Left lung (tissue), 10 donors: ENCODE results near the gene RIC8A. TPM values are rescaled to one million over a fixed set of nuclear protein-coding genes. Genes with fewer than 3 reads are reported as not detected.
A peak's percentile ranks its signal among the peaks of the same experiment; 100 is the strongest.

Experiments used
- ATAC-seq: fragments of 200-7000 bp; cut with Tn5 transposase; one replicate; pipeline ENCODE4 v1.9.1; 2020; ENCODE audit warnings: moderate library complexity
- DNase-seq, 4 donors: peaks; one replicate each; pipeline ENCODE4 v3.0.0-alpha.2; 2013 to 2020
- H3K27ac ChIP-seq, 2 donors: fragments of 200-600 bp; sonication (generic) in 1 of 2; one replicate each; pipeline versions ENCODE4 v1.5.0 to v1.8.0; 2020 to 2021
- H3K27me3 ChIP-seq, 2 donors: fragments of 200-600 bp; sonication (generic) in 1 of 2; one replicate each; pipeline versions ENCODE4 v1.5.0 to v1.8.0; 2020 to 2021
- H3K36me3 ChIP-seq, 2 donors: fragments of 200-600 bp; sonication (generic) in 1 of 2; one replicate each; pipeline versions ENCODE4 v1.5.0 to v1.8.0; 2020 to 2021
- H3K4me1 ChIP-seq, 2 donors: fragments of 200-600 bp; one replicate each; pipeline ENCODE4 v1.8.0; 2021
- H3K4me3 ChIP-seq, 2 donors: fragments of 200-600 bp; sonication (generic) in 1 of 2; one replicate each; pipeline versions ENCODE4 v1.5.0 to v1.8.0; 2020 to 2021; ENCODE audit warnings: mild to moderate bottlenecking in 1 of 2
- H3K9me3 ChIP-seq, 2 donors: fragments of 200-600 bp; sonication (generic) in 1 of 2; one replicate each; pipeline versions ENCODE4 v1.5.0 to v1.8.0; 2020 to 2021
- intact Hi-C, 2 donors: fragments of 100-400 bp; cut with DNase I; formaldehyde crosslinking; loops; one replicate each; pipeline versions ENCODE4 v1.11.2 to v1.14.2; 2022
- polyA plus RNA-seq, 6 donors: library from polyadenylated mRNA; unstranded; fragments of 120-200 nt; gene quantifications; one replicate each; pipeline ENCODE4 v1.2.1, GENCODE V29; 2013; ENCODE audit not compliant: insufficient read length in 6 of 6
- total RNA-seq, 2 donors: library from RNA; stranded (reverse); fragmentation: NEBNext Ultra II Directional; extraction: Animal tissue kit (Norgen Biotek cat#: 25700); gene quantifications; one replicate each; pipeline ENCODE4 v1.2.1, GENCODE V29; 2021
- TF ChIP-seq, protein P1 (sequence below), 2 donors: fragments of 200-600 bp; sonication (generic) in 1 of 2; IDR thresholded peaks; one replicate each; pipeline versions ENCODE4 v1.5.0 to v1.8.0; 2021; ENCODE audit warnings: antibody characterized with exemption in 2 of 2
- donor health status: DM: no; HTN: yes; CAD: no.
- donor health status: DM: no; HTN: no; CAD: no.

RIC8A gene
- total and polyA plus RNA-seq, 8 donors: 74.4 to 117 (median 80.4) TPM

DNA sequence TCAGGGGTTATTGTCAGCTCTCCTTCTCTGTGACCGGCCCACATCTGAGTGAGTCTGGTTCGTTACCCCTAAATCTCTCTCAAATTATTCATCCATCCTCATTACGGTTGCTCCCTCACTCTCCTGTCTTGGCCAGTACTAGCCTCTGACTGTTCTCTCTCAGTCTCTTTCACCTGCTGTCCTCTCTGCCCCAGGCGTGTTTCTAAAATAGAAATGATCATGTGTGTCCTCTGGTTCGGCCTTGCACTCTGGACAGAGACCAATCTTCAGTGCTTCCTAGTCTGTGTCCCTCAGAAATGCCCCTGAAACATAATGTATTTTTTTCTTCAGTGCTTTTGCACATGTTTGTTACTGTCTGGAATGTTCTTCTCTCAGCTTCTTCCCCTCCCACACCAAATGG lies 34.1 kb downstream of the RIC8A start:
- DNase-seq (no peak), ATAC-seq (no peak)
- Histone ChIP-seq H3K27me3 (no peaks in the 10 kb centered on the region), H3K4me3 (no peak overlapping the region), H3K4me1 (peaks cover 9 to 23% of the 10 kb centered on the region in 2 donors), H3K9me3 (no peaks in the 10 kb centered on the region), H3K27ac (no peak overlapping the region), H3K36me3 (peaks cover 0 to 76% of the 10 kb centered on the region in 2 donors)
- TF ChIP-seq, protein P1, sequence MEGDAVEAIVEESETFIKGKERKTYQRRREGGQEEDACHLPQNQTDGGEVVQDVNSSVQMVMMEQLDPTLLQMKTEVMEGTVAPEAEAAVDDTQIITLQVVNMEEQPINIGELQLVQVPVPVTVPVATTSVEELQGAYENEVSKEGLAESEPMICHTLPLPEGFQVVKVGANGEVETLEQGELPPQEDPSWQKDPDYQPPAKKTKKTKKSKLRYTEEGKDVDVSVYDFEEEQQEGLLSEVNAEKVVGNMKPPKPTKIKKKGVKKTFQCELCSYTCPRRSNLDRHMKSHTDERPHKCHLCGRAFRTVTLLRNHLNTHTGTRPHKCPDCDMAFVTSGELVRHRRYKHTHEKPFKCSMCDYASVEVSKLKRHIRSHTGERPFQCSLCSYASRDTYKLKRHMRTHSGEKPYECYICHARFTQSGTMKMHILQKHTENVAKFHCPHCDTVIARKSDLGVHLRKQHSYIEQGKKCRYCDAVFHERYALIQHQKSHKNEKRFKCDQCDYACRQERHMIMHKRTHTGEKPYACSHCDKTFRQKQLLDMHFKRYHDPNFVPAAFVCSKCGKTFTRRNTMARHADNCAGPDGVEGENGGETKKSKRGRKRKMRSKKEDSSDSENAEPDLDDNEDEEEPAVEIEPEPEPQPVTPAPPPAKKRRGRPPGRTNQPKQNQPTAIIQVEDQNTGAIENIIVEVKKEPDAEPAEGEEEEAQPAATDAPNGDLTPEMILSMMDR (IDR thresholded peaks at IDR 0.05): no peak
- intact Hi-C loops: no loop called here

DNA sequence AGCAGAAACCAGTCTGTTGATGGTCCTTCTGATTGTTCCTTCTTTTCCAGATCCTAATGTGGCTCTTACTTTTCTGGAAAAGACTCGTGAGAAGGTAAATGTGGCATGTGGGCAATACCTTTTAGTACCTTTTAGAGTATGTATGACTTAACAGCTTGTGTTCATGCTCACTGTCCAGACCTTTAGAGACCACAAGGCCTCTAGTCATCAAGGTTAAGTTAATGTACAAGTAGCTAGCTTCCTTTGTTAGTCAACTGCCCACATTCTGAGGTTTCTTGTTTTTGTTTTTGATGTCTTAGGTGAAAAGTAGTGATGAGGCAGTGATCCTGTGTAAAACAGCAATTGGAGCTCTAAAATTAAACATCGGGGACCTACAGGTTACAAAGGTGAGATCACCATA lies 36.9 kb downstream of the RIC8A start:
- TF ChIP-seq, protein P1 (IDR thresholded peaks at IDR 0.05): no peak
- Histone ChIP-seq H3K4me3 (no peak overlapping the region), H3K27me3 (no peaks in the 10 kb centered on the region), H3K27ac (no peak overlapping the region), H3K9me3 (no peaks in the 10 kb centered on the region), H3K4me1 (peaks cover 0 to 3% of the 10 kb centered on the region in 2 donors), H3K36me3 (peaks cover 0 to 95% of the 10 kb centered on the region in 2 donors)
- DNase-seq: no peak
- no peak for ATAC-seq
- intact Hi-C loops: no loop called here

DNA sequence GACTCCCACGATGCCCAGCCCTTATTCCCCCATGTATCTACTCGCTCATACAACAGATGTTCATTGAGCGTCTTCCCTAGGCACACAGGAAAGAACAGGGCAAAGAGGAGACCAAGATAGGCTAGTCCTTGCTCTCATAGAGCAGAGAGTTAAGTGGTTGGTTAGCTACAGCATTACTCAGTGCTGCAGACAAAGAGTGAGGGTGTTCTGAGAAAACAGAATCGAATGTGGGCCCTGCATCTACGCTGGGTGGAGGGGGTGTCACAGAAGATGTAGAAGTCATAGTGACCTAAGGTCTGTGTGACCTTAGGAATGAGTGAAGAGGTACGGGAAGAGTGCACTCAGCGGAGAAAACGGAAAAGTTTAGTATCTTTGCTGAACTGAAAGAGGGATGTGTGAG lies 41.6 kb downstream of the RIC8A start:
- no peaks in the 10 kb centered on the region for H3K4me1 ChIP-seq
- intact Hi-C loops: no loop called here
- H3K27ac ChIP-seq: no peak overlapping the region
- TF ChIP-seq, protein P1 (IDR thresholded peaks at IDR 0.05): no peak
- no peak overlapping the region for H3K4me3 ChIP-seq
- H3K27me3 ChIP-seq: no peaks in the 10 kb centered on the region
- H3K9me3 ChIP-seq: no peaks in the 10 kb centered on the region
- no peak for DNase-seq
- ATAC-seq: no peak
- H3K36me3 ChIP-seq: peaks cover 0 to 96% of the 10 kb centered on the region in 2 donors

DNA sequence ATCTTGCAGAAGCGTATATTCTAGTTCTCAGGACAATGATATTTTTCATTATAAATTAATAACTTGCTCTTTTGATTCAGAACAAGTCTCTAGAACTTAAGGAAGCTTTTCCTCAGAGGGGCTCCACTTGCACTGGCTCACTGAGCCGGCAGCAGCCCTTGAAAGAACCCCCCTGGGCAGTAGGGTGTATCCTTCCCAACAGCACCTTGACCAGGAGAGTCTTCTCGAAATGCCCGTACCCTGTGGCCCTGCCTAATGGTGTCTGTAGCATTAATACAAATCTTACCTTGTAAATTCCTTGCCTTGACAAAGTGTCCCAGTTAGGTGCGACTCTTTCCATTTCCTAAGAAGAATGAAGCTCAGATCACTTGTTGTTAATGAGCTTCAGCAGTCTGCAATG lies 42.8 kb downstream of the RIC8A start:
- Histone ChIP-seq H3K4me1 (no peaks in the 10 kb centered on the region), H3K4me3 (no peak overlapping the region), H3K9me3 (no peaks in the 10 kb centered on the region), H3K36me3 (peaks cover 0 to 84% of the 10 kb centered on the region in 2 donors), H3K27ac (no peak overlapping the region), H3K27me3 (no peaks in the 10 kb centered on the region)
- no peak for DNase-seq
- TF ChIP-seq, protein P1 (IDR thresholded peaks at IDR 0.05): no peak
- ATAC-seq: no peak
- intact Hi-C loops: no loop called here

DNA sequence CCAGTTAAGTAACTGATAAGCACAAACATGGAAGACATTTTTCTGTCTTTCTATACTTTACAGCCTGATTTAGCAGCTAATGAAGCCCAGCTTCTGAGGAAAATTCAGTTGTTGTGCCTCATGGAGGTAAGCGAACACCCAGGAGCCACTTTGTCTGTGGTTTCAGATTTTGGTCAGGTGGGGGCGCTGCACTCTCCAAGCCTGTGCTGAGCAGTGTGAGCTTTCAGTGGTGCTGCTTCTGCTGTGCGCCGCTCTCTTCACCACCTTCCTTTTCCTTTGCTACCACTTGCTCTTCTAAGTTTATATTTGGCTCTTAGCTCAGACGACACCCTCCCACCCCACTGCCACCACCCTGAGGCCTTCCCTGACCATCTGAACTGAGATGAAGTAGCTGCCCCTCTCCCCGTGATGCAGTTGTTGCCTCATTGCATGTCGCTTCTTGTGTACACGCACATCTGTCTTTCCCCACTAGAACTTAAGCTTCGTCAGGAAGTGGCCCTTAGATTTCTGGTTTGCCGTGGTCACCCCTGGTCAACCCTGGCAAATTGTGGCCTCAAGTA lies 43.3 kb downstream of the RIC8A start:
- ATAC-seq: peak; percentile 89
- H3K27ac ChIP-seq: no peak overlapping the region
- H3K4me1 ChIP-seq: no peaks in the 10 kb centered on the region

More for the DNA sequence above, 43.3 kb downstream of the RIC8A start:
- H3K27me3 ChIP-seq: no peaks in the 10 kb centered on the region
- DNase-seq: peak in 1 of 4 donors; percentile 48
- no peaks in the 10 kb centered on the region for H3K9me3 ChIP-seq
- no peak overlapping the region for H3K4me3 ChIP-seq
- TF ChIP-seq, protein P1 (IDR thresholded peaks at IDR 0.05): peak; percentile 33 to 68
- intact Hi-C loops: no loop called here
- H3K36me3 ChIP-seq: peaks cover 0 to 81% of the 10 kb centered on the region in 2 donors
